ENCODE data around the gene NKX6-2. TPM values are rescaled to one million over a fixed set of nuclear protein-coding genes. Genes with fewer than 3 reads are reported as not detected.

The NKX6-2 gene
- total and polyA plus RNA-seq, 2 of the 8 experiments (the other 6 are each of a cell fraction or from before 2014, with no cell fraction given) = 0.06 TPM; not detected in 1

DNA sequence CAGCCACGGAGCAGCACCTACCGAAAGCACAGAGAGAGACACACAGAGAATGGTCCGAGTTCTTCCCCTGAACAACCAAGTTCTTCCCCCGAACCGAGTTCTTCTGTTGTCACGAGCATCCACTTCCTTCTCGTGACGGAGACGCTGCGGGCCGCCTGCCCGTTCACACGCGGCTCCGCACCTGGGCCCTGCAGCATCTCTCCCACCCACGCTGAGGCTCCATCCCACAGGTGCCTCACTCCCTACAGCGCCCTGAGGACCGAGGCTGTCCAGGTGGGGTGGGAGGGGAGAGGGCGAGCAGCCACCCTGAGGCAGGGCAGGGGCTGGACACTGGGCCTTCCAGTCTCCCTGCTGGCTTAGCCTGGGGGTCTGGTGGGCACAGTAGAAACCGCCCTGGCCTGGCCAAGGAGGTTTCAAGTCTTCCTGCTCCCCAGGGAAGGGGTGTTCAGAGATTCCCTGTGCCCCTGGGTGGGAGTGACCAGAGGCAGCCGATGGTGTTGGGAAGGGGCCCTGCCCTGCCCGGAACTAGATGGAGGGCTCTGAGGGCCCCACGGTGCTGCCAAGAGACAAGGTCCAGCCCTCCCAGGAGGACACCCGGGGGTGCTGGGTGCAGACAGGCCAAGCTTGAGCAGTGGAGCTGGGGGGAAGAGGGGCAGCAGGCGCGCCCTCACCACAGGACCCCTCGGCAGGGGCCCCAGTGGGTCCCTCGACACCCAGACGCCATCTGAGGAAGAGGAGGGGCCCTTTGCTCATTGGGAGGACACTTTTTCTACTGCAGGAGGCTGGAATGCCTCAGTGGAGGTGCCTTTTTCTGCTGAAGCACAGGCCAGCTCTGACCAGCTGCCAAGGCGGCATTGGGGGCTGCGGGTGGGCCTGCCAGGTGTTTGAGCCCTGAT lies 5.2 kb upstream of the NKX6-2 start (continued):
- TF ChIP-seq HDAC6 (IDR thresholded peaks at IDR 0.05; ENCODE audit: low read depth, low read length) (no peak), ASH2L (IDR thresholded peaks at IDR 0.05; ENCODE audit: low read length) (no peak), CTBP2 (IDR thresholded peaks at IDR 0.05; ENCODE audit: borderline replicate concordance, insufficient read depth, insufficient read length, low read length) (no peak)

All from H1 (cell line).